Naive thymus-derived CD4-positive, alpha-beta T cell (primary cell): ENCODE measurements around the gene CXCR4. TPM values are rescaled to one million over a fixed set of nuclear protein-coding genes. Genes with fewer than 3 reads are reported as not detected.
A peak's percentile ranks its signal among the peaks of the same experiment; 100 is the strongest.

Experiments
- ATAC-seq: fragments of 150-1000 bp; cut with Tn5 transposase; 2 replicates; pipeline ENCODE4 v1.10.0; 2021; ENCODE audit warnings: mild to moderate bottlenecking, moderate library complexity
- CTCF ChIA-PET: fragments of 350-600 bp; sonication (Branson Sonifier 250); formaldehyde crosslinking; loops from one replicate; lab custom pipeline; 2021; ENCODE audit warnings: antibody characterized with exemption; lab: Charles Lee
- POLR2A ChIA-PET: fragments of 350-600 bp; sonication (Branson Sonifier 250); formaldehyde crosslinking; loops from one replicate; lab custom pipeline; 2021; ENCODE audit warnings: antibody characterized with exemption, inconsistent platforms; lab: Charles Lee
- DNase-seq, 9 donors: peaks; one replicate each; pipeline versions ENCODE4 v3.0.0 to v3.0.0-alpha.2; 2020 to 2022; ENCODE audit warnings: mixed read lengths in 1 of 9
- H3K27ac ChIP-seq: one replicate; pipeline ENCODE4 v1.7.0; 2013; ENCODE audit warnings: mild to moderate bottlenecking, low read depth, low read length, moderate library complexity
- H3K27me3 ChIP-seq, 2 donors: one replicate each; pipeline ENCODE4 v1.7.0; 2013; ENCODE audit warnings: low read length in 2 of 2, mild to moderate bottlenecking in 2 of 2, moderate library complexity in 2 of 2; ENCODE audit not compliant: control insufficient read depth in 2 of 2, insufficient read depth in 2 of 2
- H3K36me3 ChIP-seq, 3 experiments: 1 replicate in 2 of 3; 2 replicates in 1 of 3; pipeline ENCODE4 v1.7.0; 2013; ENCODE audit warnings: low read length in 3 of 3, mild to moderate bottlenecking in 3 of 3, moderate library complexity in 1 of 3; ENCODE audit not compliant: insufficient read depth in 3 of 3, control insufficient read depth in 2 of 3
- H3K4me1 ChIP-seq, 2 donors: one replicate each; pipeline ENCODE4 v1.7.0; 2013; ENCODE audit warnings: low read length in 2 of 2, mild to moderate bottlenecking in 2 of 2, moderate library complexity in 1 of 2; ENCODE audit not compliant: control insufficient read depth in 2 of 2, insufficient read depth in 2 of 2
- H3K4me3 ChIP-seq: 2 replicates; pipeline ENCODE4 v1.7.0; 2013; ENCODE audit warnings: mild to moderate bottlenecking, low read length
- H3K9me3 ChIP-seq, 3 experiments: 1 replicate in 2 of 3; 2 replicates in 1 of 3; pipeline ENCODE4 v1.7.0; 2013; ENCODE audit warnings: low read length in 3 of 3; ENCODE audit not compliant: control insufficient read depth in 2 of 3
- H3K27ac Mint-ChIP-seq, 9 donors: one replicate each; pipeline ENCODE4 v1.8.0; 2020 to 2022; ENCODE audit warnings: mixed read lengths in 9 of 9, mild to moderate bottlenecking in 8 of 9, moderate library complexity in 5 of 9, inconsistent platforms in 2 of 9
- H3K27me3 Mint-ChIP-seq, 5 donors: one replicate each; pipeline ENCODE4 v1.8.0; 2021 to 2022; ENCODE audit warnings: mixed read lengths in 5 of 5, mild to moderate bottlenecking in 1 of 5
- H3K36me3 Mint-ChIP-seq, 5 donors: one replicate each; pipeline ENCODE4 v1.8.0; 2020 to 2022; ENCODE audit warnings: mixed read lengths in 5 of 5, mild to moderate bottlenecking in 3 of 5, inconsistent platforms in 1 of 5
- H3K4me1 Mint-ChIP-seq, 7 donors: one replicate each; pipeline ENCODE4 v1.8.0; 2020 to 2022; ENCODE audit warnings: mixed read lengths in 7 of 7, mild to moderate bottlenecking in 3 of 7, inconsistent platforms in 1 of 7
- H3K4me3 Mint-ChIP-seq, 10 donors: one replicate each; pipeline ENCODE4 v1.8.0; 2020 to 2022; ENCODE audit warnings: mild to moderate bottlenecking in 10 of 10, mixed read lengths in 10 of 10, moderate library complexity in 6 of 10, inconsistent platforms in 2 of 10
- H3K9me3 Mint-ChIP-seq, 11 donors: one replicate each; pipeline ENCODE4 v1.8.0; 2020 to 2022; ENCODE audit warnings: mixed read lengths in 11 of 11, mild to moderate bottlenecking in 4 of 11, inconsistent platforms in 1 of 11, moderate library complexity in 1 of 11
- intact Hi-C, 2 donors: fragments of 100-400 bp; cut with micrococcal nuclease; formaldehyde crosslinking; loops; one replicate each; pipeline ENCODE4 v1.15.1; 2023
- polyA plus RNA-seq, 2 donors: library from polyadenylated mRNA; unstranded; fragments of 300-500 nt; fragmentation: Illumina TruSeq; gene quantifications; one replicate each; pipeline ENCODE4 v1.2.3, GENCODE V29; 2021
- total RNA-seq, 6 experiments: library from RNA in 5 of 6; stranded (reverse) in 5 of 6; gene quantifications; 1 replicate in 5 of 6; 2 replicates in 1 of 6; pipeline ENCODE4 v1.2.3 and lab custom pipeline; 2021 to 2026

CXCR4 gene
- total and polyA plus RNA-seq, 7 experiments from 2014 or later, result 239 to 1,323 (median 368) TPM

DNA sequence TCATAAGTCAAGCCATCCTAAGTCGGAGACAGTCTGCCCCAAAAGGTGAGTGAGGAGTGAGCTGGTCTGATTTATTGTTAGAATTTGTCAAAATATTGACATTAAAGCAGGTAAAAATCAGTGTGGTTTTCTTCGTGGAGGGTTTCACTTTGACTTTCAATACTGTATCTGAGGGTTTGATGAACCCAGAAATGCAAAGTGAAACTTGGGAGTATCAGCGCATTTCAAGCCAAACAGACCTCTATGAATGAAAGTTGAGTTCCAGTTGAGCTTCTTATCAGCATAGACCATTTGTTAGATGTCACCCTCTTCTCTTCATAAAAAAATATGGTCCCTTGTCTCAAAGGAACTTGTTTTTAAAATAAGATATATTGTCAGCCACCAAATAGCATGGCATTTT lies 21.7 kb upstream of the CXCR4 start:
- peak overlapping the region in 8 of 9 donors; percentile 99 to 100 (median 99) for H3K27ac Mint-ChIP-seq
- Histone ChIP-seq H3K4me1 (peaks cover 54 to 74% of the 10 kb centered on the region in 2 donors), H3K9me3 (no peaks in the 10 kb centered on the region), H3K27me3 (no peaks in the 10 kb centered on the region), H3K36me3 (no peaks in the 10 kb centered on the region), H3K4me3 (peak overlapping the region; percentile 1), H3K27ac (peak overlapping the region; percentile 99)
- peaks cover 56 to 98% (median 90%) of the 10 kb centered on the region in 7 donors for H3K4me1 Mint-ChIP-seq
- peaks cover 0 to 18% (median 0%) of the 10 kb centered on the region in 5 donors for H3K36me3 Mint-ChIP-seq
- ChIA-PET POLR2A (interaction anchor here (0.6 to 13.4 kb wide), 7 partner anchors 9 to 129 kb away, joined by 3 to 331 read pairs (median 4); partner anchors contain the start of gene CXCR4), CTCF (interaction anchor here (1.0 to 1.1 kb wide), 2 partner anchors 14 to 243 kb away, joined by 3 to 4 read pairs; no protein-coding TSS in a partner anchor)
- DNase-seq, result peak in 3 of 9 donors; percentile 36 to 51 (median 46)
- H3K4me3 Mint-ChIP-seq, result peak overlapping the region; percentile 48 to 92 (median 74)
- intact Hi-C loops, result loop anchor here (1.0 to 5.0 kb wide), 4 partner anchors 10 to 73 kb away; no protein-coding TSS in a partner anchor
- H3K9me3 Mint-ChIP-seq, result peaks cover 0 to 6% (median 0%) of the 10 kb centered on the region in 11 donors
- peaks cover 0 to 78% (median 0%) of the 10 kb centered on the region in 5 donors for H3K27me3 Mint-ChIP-seq
- ATAC-seq, result no peak

- H3K27ac ChIP-seq, result peak overlapping the region; percentile 99
- ChIA-PET CTCF (interaction anchor here (0.7 to 2.3 kb wide), 2 partner anchors 21 to 73 kb away, joined by 3 to 6 read pairs; no protein-coding TSS in a partner anchor), POLR2A (interaction anchor here (0.8 to 13.4 kb wide), 10 partner anchors 10 to 243 kb away, joined by 3 to 331 read pairs (median 64); partner anchors contain the start of gene CXCR4)
- Mint-ChIP-seq H3K4me1 (peaks cover 63 to 100% (median 94%) of the 10 kb centered on the region in 7 donors), H3K36me3 (peaks cover 0 to 18% (median 0%) of the 10 kb centered on the region in 5 donors), H3K27me3 (peaks cover 0 to 68% (median 0%) of the 10 kb centered on the region in 5 donors), H3K4me3 (peak overlapping the region; percentile 3 to 92 (median 75)), H3K27ac (peak overlapping the region in 8 of 9 donors; percentile 99 to 100 (median 99)), H3K9me3 (peaks cover 0 to 6% (median 0%) of the 10 kb centered on the region in 11 donors)
- ATAC-seq (no peak), DNase-seq (no peak)
- intact Hi-C loops, result loop anchor here (2.0 to 5.0 kb wide), 3 partner anchors 39 to 74 kb away; no protein-coding TSS in a partner anchor
- H3K36me3 ChIP-seq, result no peaks in the 10 kb centered on the region
- H3K4me3 ChIP-seq, result peak overlapping the region; percentile 6
- no peaks in the 10 kb centered on the region for H3K9me3 ChIP-seq
- H3K4me1 ChIP-seq, result peaks cover 71 to 91% of the 10 kb centered on the region in 2 donors
- no peaks in the 10 kb centered on the region for H3K27me3 ChIP-seq
These were observed 20.0 kb upstream of the CXCR4 start for GRCh38 chr2:136137982-136138381.

DNA sequence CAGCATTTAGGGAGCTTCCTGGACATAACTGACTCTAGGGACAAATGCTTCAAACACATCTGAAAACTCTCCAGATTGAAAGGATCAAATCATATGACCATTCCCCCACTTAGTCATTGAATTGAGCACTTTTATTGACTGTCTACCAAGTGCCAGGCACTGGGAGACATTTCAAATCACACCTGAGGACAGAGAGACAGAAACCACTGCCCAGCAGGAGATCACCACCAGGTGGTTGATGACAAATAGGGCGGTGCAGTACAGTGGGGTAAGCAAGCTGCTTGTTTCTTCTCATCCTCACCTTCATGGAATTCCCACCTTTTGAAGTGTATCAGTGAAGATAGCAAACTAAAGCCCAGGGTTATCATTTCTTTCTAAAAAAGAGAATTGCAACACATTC lies 19.0 kb upstream of the CXCR4 start:
- Mint-ChIP-seq H3K27me3 (peaks cover 0 to 57% (median 0%) of the 10 kb centered on the region in 5 donors), H3K36me3 (peaks cover 0 to 16% (median 0%) of the 10 kb centered on the region in 5 donors), H3K9me3 (peaks cover 0 to 6% (median 0%) of the 10 kb centered on the region in 11 donors), H3K4me3 (peak overlapping the region; percentile 52 to 92 (median 75)), H3K27ac (peak overlapping the region; percentile 82 to 100 (median 99)), H3K4me1 (peaks cover 72 to 100% (median 94%) of the 10 kb centered on the region in 7 donors)
- Histone ChIP-seq H3K36me3 (no peaks in the 10 kb centered on the region), H3K4me3 (peak overlapping the region; percentile 15), H3K4me1 (peaks cover 80 to 92% of the 10 kb centered on the region in 2 donors), H3K27ac (peak overlapping the region; percentile 99), H3K9me3 (no peaks in the 10 kb centered on the region), H3K27me3 (no peaks in the 10 kb centered on the region)
- intact Hi-C loops, result loop anchor here (1.0 to 5.0 kb wide), 13 partner anchors 10 to 245 kb away; partner anchors contain the start of genes CXCR4 (in 1 of the 2) and DARS1 (in 1 of the 2)
- DNase-seq (peak in 1 of 9 donors; percentile 41), ATAC-seq (no peak)
- ChIA-PET POLR2A (interaction anchor here (0.6 to 13.4 kb wide), 35 partner anchors 8 to 244 kb away, joined by 3 to 331 read pairs (median 6); partner anchors contain the start of genes CXCR4 and DARS1), CTCF (interaction anchor here (0.7 to 2.6 kb wide), 12 partner anchors 12 to 245 kb away, joined by 3 to 14 read pairs (median 5); no protein-coding TSS in a partner anchor)

- H3K27ac ChIP-seq, result peak overlapping the region; percentile 99
- ChIA-PET POLR2A (interaction anchor here (0.6 to 13.4 kb wide), 39 partner anchors 8 to 245 kb away, joined by 3 to 331 read pairs (median 5); partner anchors contain the start of genes CXCR4 and DARS1), CTCF (interaction anchor here (0.6 to 2.6 kb wide), 17 partner anchors 8 to 248 kb away, joined by 3 to 14 read pairs (median 5); no protein-coding TSS in a partner anchor)
- H3K4me1 Mint-ChIP-seq, result peaks cover 70 to 100% (median 94%) of the 10 kb centered on the region in 7 donors
- peak overlapping the region; percentile 82 to 100 (median 99) for H3K27ac Mint-ChIP-seq
- H3K9me3 Mint-ChIP-seq, result peaks cover 0 to 6% (median 0%) of the 10 kb centered on the region in 11 donors
- ATAC-seq (peak; percentile 76), DNase-seq (peak; percentile 32 to 98 (median 95))
- no peaks in the 10 kb centered on the region for H3K36me3 ChIP-seq
- intact Hi-C loops, result loop anchor here (1.0 to 5.0 kb wide), 13 partner anchors 9 to 246 kb away; partner anchors contain the start of genes CXCR4 (in 1 of the 2) and DARS1 (in 1 of the 2)
- H3K27me3 Mint-ChIP-seq, result peaks cover 0 to 50% (median 0%) of the 10 kb centered on the region in 5 donors
- no peaks in the 10 kb centered on the region for H3K9me3 ChIP-seq
- no peaks in the 10 kb centered on the region for H3K27me3 ChIP-seq
- H3K36me3 Mint-ChIP-seq, result peaks cover 0 to 16% (median 0%) of the 10 kb centered on the region in 5 donors
- H3K4me3 ChIP-seq, result peak overlapping the region; percentile 15
- peak overlapping the region; percentile 52 to 92 (median 81) for H3K4me3 Mint-ChIP-seq
- peaks cover 86 to 87% of the 10 kb centered on the region in 2 donors for H3K4me1 ChIP-seq
These were observed 18.3 kb upstream of the CXCR4 start for GRCh38 chr2:136135921-136136906.

DNA sequence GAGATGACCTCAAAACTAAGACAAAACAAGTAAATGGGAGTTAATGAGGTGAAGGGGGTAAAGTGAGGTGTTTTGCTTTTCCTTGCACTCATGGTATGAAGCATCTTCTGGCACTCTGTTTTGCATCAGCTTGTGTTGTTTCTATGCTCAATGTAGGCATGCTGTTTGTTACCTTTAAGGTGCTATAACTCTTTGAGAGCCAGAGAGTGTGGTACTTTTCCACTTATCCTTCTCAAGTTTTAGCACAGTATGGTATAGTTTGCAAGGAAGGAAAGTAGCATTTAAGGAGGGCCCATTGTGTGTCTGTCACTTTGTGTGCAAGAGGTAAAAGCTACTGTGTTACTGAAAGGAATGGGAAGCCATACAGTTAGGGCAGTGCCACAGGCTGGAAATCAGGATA lies 17.5 kb upstream of the CXCR4 start:
- peaks cover 0 to 6% (median 0%) of the 10 kb centered on the region in 11 donors for H3K9me3 Mint-ChIP-seq
- H3K36me3 Mint-ChIP-seq, result peaks cover 0 to 18% (median 0%) of the 10 kb centered on the region in 5 donors
- ChIA-PET POLR2A (interaction anchor here (0.8 to 13.4 kb wide), 19 partner anchors 7 to 246 kb away, joined by 4 to 331 read pairs (median 10); partner anchors contain the start of genes CXCR4 and DARS1), CTCF (interaction anchor here (0.6 to 2.6 kb wide), 9 partner anchors 8 to 249 kb away, joined by 3 to 14 read pairs (median 6); no protein-coding TSS in a partner anchor)
- peaks cover 88 to 91% of the 10 kb centered on the region in 2 donors for H3K4me1 ChIP-seq
- peak overlapping the region; percentile 82 to 100 (median 99) for H3K27ac Mint-ChIP-seq
- H3K4me3 ChIP-seq, result peak overlapping the region; percentile 8
- peak overlapping the region; percentile 99 for H3K27ac ChIP-seq
- peak in 3 of 9 donors; percentile 35 to 57 (median 46) for DNase-seq
- H3K27me3 Mint-ChIP-seq, result peaks cover 0 to 50% (median 0%) of the 10 kb centered on the region in 5 donors
- H3K4me1 Mint-ChIP-seq, result peaks cover 75 to 100% (median 94%) of the 10 kb centered on the region in 7 donors
- ATAC-seq, result no peak
- H3K4me3 Mint-ChIP-seq, result peak overlapping the region; percentile 52 to 92 (median 80)
- no peaks in the 10 kb centered on the region for H3K9me3 ChIP-seq
- H3K27me3 ChIP-seq, result no peaks in the 10 kb centered on the region
- H3K36me3 ChIP-seq, result no peaks in the 10 kb centered on the region
- intact Hi-C loops, result loop anchor here (5.0 kb wide), 2 partner anchors 42 to 77 kb away; no protein-coding TSS in a partner anchor
